Esophagus muscularis mucosa (tissue), 3 donors: ENCODE data around the gene ANTXR1.

Experiments used
- POLR2A ChIP-seq: fragments of 450-650 bp; IDR thresholded peaks from one replicate; pipeline ENCODE4 v1.6.1; 2017; ENCODE audit warnings: antibody characterized with exemption, moderate library complexity, mild to moderate bottlenecking, low read depth
- POLR2AphosphoS5 ChIP-seq, 2 donors: sonication (generic); formaldehyde crosslinking; IDR thresholded peaks; one replicate each; pipeline ENCODE4 v1.6.1; 2017; ENCODE audit warnings: antibody characterized with exemption in 2 of 2
- TF ChIP-seq, protein P1 (sequence below), 3 experiments: fragments of 200-600 bp in 2 of 3; fragments of 450-650 bp in 1 of 3; sonication (generic) in 2 of 3; IDR thresholded peaks; one replicate each; pipeline ENCODE4 v1.5.1; 2017 to 2019; ENCODE audit warnings: antibody characterized with exemption in 3 of 3, mild to moderate bottlenecking in 2 of 3, moderate library complexity in 1 of 3

DNA sequence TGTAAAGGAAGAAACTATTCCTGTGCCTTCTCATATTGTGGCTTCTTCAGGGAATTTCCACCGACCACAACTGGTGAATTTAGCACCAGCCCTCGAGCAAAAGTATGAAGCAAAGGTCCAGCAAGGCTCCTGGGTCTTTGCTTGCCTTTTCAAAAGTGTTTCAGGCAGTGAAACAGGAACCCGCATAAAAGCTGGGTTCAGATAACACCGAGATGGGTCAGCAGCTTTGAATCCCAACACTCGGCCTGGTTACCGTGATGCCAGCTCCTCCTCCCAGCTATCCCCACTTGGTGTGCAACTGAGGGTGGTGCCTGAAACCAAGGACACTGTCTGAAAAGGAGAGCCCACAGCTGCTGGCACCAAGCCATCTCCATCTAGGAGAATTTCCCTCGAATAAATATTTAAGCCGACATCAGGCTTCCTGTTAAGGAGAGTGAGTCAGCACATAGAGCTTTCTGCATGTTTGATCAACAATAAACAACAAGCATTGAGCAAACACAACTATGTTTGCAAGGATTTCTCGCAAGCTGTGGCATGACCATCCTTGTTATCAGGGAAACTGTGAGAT lies 69.5 kb downstream of the ANTXR1 start:
- TF ChIP-seq, protein P1, sequence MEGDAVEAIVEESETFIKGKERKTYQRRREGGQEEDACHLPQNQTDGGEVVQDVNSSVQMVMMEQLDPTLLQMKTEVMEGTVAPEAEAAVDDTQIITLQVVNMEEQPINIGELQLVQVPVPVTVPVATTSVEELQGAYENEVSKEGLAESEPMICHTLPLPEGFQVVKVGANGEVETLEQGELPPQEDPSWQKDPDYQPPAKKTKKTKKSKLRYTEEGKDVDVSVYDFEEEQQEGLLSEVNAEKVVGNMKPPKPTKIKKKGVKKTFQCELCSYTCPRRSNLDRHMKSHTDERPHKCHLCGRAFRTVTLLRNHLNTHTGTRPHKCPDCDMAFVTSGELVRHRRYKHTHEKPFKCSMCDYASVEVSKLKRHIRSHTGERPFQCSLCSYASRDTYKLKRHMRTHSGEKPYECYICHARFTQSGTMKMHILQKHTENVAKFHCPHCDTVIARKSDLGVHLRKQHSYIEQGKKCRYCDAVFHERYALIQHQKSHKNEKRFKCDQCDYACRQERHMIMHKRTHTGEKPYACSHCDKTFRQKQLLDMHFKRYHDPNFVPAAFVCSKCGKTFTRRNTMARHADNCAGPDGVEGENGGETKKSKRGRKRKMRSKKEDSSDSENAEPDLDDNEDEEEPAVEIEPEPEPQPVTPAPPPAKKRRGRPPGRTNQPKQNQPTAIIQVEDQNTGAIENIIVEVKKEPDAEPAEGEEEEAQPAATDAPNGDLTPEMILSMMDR (IDR thresholded peaks at IDR 0.05) = no peak
- no peak for TF ChIP-seq POLR2A
- TF ChIP-seq POLR2AphosphoS5 (IDR thresholded peaks at IDR 0.05) = no peak
